ENCODE measurements around the gene HAL. TPM values are rescaled to one million over a fixed set of nuclear protein-coding genes. Genes with fewer than 3 reads are reported as not detected.

The HAL gene
- total and polyA plus RNA-seq, 2 experiments from 2014 or later, result not detected

GRCh38 chr12:95980437-95980836, 15.7 kb downstream of the HAL start:
- Histone ChIP-seq H3K9me3 (ENCODE audit: low read depth) (no peaks in the 10 kb centered on the region), H3K4me1 (ENCODE audit: low read depth) (no peaks in the 10 kb centered on the region)
- no peak for TF ChIP-seq CTCF (IDR thresholded peaks at IDR 0.05; ENCODE audit: low read depth, low read length)

GRCh38 chr12:95978774-95979173, 17.4 kb downstream of the HAL start:
- no peak for TF ChIP-seq CTCF (IDR thresholded peaks at IDR 0.05; ENCODE audit: low read depth, low read length)
- Histone ChIP-seq H3K27ac (no peak overlapping the region), H3K4me1 (ENCODE audit: low read depth) (no peaks in the 10 kb centered on the region), H3K27me3 (no peaks in the 10 kb centered on the region), H3K36me3 (no peaks in the 10 kb centered on the region), H3K4me3 (no peak overlapping the region), H3K9me3 (ENCODE audit: low read depth) (no peaks in the 10 kb centered on the region)
- DNase-seq (ENCODE audit: low read depth in 1 of 2, low spot score in 1 of 2), result no peak

More at GRCh38 chr12:95980437-95980836, 15.7 kb downstream of the HAL start:
- Histone ChIP-seq H3K27ac (no peak overlapping the region), H3K27me3 (no peaks in the 10 kb centered on the region), H3K4me3 (no peak overlapping the region), H3K36me3 (no peaks in the 10 kb centered on the region)
- DNase-seq (ENCODE audit: low read depth in 1 of 2, low spot score in 1 of 2), result no peak

- H3K36me3 ChIP-seq, result no peaks in the 10 kb centered on the region
- no peak overlapping the region for H3K27ac ChIP-seq
- no peaks in the 10 kb centered on the region for H3K27me3 ChIP-seq
- no peak overlapping the region for H3K4me3 ChIP-seq
- H3K4me1 ChIP-seq (ENCODE audit: low read depth), result peaks cover 1% of the 10 kb centered on the region
- no peak for DNase-seq (ENCODE audit: low read depth in 1 of 2, low spot score in 1 of 2)
- TF ChIP-seq CTCF (IDR thresholded peaks at IDR 0.05; ENCODE audit: low read depth, low read length), result no peak
- H3K9me3 ChIP-seq (ENCODE audit: low read depth), result no peaks in the 10 kb centered on the region
These were observed 17.8 kb downstream of the HAL start for GRCh38 chr12:95978351-95978750.

GRCh38 chr12:95977764-95978305, 18.3 kb downstream of the HAL start:
- no peak for TF ChIP-seq CTCF (IDR thresholded peaks at IDR 0.05; ENCODE audit: low read depth, low read length)
- DNase-seq (ENCODE audit: low read depth in 1 of 2, low spot score in 1 of 2), result no peak
- H3K4me1 ChIP-seq (ENCODE audit: low read depth), result peaks cover 6% of the 10 kb centered on the region
- no peaks in the 10 kb centered on the region for H3K9me3 ChIP-seq (ENCODE audit: low read depth)
- H3K27ac ChIP-seq, result no peak overlapping the region
- H3K27me3 ChIP-seq, result no peaks in the 10 kb centered on the region
- H3K36me3 ChIP-seq, result no peaks in the 10 kb centered on the region
- H3K4me3 ChIP-seq, result no peak overlapping the region

- TF ChIP-seq CTCF (IDR thresholded peaks at IDR 0.05; ENCODE audit: low read depth, low read length), result no peak
- Histone ChIP-seq H3K4me1 (ENCODE audit: low read depth) (peaks cover 16% of the 10 kb centered on the region), H3K4me3 (no peak overlapping the region), H3K36me3 (no peaks in the 10 kb centered on the region), H3K9me3 (ENCODE audit: low read depth) (no peaks in the 10 kb centered on the region), H3K27ac (no peak overlapping the region), H3K27me3 (no peaks in the 10 kb centered on the region)
- DNase-seq (ENCODE audit: low read depth in 1 of 2, low spot score in 1 of 2), result peak in 1 of 2 donors; percentile 31
These were observed 19.7 kb downstream of the HAL start for GRCh38 chr12:95976416-95976832.

Measured in cardiac muscle cell (in vitro differentiated cells and primary cell).